T1000 (cell line): Measurements from ENCODE around the gene NCBP2.
"Not testable (repeated sequence)": the region's sequence is repeated elsewhere in the genome, so short reads cannot be mapped to it uniquely, and the experiment has no call there.

ENCODE experiments used
- DNase-seq: peaks from one replicate; lab custom pipeline; 2025; ENCODE audit warnings: mixed read lengths; lab: John Stamatoyannopoulos, UW

NCBP2 gene

DNA sequence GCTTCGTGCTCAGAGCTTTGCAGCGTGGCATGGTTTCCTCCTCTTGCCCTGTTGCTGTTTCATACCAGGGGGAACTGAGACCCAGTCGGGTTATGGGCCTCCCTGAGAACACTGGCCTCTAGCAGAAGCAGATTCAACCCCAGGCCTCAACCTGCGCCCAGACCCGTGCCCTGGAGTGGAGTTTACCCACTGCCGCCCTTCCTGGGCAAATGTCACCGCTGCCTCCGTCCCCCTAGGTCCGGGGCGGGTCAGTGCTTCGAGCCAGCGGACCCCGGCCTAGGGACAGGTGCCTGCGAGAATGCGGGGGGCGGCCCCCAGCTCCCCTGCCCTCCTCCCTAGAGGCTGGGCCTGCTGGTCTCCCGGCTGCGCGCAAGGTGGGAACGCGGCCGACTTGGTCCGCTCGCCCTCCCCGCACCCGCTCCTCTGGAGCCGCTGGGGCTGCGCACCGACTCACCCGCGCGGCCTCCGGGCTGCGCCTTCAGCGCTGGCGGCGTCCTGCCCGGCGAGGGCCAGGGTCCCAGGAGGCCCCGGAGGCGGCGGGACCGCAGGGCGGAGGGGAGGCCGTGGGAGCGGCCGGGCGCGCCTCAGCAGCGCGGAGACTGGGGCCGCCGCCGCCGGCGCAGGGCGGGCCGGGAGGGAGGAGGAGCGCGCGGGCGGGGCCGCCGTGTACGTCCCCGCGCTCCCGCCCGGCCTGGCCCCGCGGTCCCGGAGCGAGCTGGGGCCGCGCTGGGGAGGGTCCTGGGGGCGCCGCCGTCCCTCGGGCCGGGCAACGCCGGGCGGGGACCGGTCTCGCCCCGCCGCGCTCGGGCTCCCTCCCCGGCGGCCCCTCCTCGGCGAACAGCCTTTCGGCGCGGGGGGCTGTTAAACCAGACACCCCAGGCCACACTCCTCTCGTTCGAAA, 26.2 kb upstream of the NCBP2 start, which contains the start of gene PIGZ:
TSS of gene PIGZ (minus strand) at position 601 of the 901 bp plus-strand sequence. CDS start 16,802 bp downstream, outside the sequence.
- DNase-seq, result no peak

DNA sequence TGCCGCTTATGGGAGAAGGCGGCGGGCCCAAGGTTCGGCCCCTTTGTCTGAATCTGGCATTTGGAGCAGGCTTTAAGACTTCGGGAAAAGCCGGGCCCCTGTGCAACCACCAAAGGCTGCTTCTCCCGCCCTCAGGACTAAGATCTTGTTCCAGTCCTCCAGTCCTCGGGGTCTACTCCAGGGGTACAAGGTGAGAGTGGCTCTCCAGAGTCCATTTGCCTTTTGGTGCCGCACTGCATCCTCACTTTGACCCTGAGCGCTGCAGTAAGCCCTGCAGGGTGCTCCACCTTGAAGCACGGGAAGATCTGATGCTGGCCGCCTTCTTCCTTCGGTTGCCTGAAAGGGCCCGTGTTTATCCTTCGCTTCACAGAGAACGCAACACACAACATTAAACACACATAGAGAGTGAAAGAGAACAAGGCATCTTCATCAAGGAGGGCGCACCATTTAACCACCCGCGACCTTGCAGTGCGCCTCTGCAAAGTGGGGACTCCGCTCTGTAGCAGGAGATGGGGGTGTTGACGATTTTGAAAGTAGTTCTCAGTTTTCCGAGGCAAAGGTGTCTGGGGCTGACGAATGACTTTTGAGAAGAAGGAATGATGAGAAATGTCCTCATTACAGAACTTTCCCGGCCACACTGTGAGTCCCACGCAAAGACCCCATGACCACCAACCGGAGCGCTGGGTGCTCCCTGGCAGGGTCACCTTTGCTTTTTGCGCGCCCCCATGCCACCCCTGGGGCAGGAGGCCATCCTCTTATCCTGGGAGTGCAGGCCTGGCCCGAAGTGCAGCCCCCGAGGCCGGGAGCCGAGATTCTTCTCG, 25.3 kb upstream of the NCBP2 start:
- DNase-seq, result no peak

DNA sequence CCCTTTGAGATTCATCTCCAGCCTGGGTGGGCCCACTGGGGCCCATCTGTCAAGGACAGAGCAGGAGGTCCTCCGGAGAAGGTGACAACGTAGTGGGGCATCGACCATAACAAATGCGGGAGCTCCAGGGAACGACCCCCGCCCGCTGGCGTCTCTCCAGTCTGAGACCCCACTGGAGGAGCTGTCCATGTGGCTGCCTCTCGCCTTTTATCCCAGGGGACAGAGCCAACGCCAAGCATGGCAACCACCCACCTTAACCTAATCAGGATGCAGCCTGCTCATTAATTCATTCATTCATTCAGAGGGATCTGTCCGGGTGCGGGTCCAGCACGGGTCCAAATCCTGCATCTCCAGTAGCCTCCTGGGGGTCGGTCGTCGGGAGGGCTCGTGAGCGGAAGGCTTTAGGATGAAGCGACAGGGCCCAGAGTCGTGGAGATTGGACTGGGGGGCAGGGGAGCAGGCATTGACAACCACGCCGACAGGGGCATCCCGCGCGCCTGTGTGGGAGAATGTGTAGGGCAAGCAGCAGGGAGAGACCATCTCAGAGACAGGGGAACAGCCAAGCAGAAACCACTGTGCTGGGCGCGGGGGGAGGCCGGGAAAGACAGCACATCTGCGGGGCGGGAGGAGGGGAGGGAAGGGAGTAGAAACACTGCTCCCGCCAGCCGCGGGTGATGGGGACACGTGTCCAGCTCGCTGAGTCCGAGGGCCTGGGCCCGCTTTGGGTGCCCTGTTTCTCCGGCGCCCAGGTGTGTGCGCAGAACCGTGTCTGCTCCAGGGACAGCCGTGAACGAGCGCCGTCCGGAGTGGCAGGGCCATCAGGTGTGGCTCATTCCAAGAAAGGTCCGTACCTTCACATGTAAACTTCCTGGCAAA, 24.4 kb upstream of the NCBP2 start:
- no peak for DNase-seq

DNA sequence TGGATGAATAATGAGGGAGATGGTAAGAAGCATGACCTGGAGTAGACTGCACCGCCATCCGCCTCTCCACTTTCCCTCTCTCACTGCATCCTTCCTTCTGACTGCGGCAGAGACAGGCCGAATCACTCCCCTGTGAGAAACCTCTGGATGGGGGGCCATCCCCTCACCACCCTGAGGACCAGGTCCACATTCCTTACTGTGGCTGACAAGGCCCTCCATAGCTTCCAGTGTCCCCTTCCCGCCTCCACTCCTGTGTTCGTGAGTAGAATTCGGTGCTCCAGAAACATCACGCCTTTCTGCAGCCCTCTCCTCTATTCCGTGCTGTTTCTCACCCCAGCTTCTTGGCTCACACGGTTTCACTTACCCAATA, 23.5 kb upstream of the NCBP2 start:
- no peak for DNase-seq

DNA sequence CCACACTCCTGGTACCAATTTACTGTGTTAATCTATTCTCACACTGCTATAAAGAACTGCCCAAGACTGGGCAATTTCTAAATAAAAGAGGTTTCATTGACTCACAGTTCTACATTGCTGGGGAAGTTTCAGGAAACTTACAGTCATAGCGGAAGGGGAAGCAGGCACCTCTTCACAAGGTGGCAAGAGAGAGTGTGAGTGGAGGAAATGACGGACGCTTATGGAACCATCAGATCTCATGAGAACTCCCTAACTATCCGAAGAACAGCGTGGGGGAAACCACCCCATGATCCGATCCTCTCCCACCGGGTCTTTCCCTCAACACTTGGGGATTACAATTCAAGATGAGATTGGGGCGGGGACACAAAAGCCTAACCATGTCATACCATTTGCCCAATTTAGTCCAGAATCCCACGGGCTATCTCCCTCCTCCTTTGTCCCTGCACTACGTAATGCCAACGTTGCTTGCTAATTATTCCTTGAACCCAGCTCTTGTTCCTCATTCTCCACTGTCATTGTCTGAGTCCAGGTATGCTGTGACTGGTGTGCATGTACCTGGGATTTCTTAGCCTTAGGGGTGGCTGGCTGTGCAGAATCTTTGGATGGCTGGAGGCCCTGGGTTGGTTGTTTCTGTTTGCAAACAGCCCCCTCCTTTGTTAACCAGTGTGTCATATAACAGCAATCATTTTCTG, 22.9 kb upstream of the NCBP2 start:
- DNase-seq, result no peak

DNA sequence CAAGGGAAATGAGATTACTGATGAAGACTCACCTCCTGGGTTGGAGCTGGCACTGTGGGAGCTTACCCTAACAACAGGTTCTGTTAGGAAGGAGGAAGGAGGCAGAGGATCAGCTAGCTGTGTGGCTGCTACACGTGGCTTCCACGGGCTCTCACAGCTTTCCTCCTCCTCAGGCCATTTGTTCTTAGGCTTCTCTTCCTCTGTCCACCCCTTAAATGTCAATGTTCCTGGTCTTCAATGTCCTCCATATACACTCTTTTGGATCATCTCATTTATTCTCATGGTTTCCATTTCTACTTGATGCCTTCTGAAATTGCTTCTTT, 21.3 kb upstream of the NCBP2 start:
- no peak for DNase-seq

DNA sequence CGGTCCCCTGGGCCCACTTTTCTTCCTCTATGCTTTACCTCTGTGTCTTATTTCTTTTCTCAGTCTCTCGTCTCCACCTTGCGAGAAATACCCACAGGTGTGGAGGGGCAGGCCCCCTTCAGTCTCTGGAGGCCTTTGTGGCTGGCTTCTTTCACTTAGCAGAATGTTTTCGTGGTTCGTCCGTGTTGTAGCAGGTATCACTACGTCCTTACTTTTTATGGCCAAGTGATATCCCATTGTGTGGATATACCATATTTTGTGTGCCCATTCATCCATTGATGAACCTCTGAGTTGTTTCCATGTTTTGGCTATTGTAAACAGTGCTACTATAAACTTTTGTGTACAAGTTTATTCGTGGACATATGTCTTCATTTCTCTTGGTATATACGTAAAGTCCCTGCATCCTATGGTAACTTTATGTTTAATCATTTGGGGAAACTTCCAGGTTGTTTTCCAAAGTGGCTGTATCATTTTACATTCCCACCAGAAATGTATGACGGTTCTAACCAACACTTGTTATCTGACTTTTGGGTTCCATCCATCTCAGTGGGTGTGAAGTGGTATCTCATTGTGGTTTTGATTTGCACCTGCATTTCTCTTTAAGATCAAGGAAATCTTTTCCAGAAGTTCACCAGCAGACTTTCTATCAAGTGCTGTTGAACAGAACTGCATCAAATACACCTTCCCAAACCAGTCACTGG, 20.8 kb upstream of the NCBP2 start:
- DNase-seq, result no peak

DNA sequence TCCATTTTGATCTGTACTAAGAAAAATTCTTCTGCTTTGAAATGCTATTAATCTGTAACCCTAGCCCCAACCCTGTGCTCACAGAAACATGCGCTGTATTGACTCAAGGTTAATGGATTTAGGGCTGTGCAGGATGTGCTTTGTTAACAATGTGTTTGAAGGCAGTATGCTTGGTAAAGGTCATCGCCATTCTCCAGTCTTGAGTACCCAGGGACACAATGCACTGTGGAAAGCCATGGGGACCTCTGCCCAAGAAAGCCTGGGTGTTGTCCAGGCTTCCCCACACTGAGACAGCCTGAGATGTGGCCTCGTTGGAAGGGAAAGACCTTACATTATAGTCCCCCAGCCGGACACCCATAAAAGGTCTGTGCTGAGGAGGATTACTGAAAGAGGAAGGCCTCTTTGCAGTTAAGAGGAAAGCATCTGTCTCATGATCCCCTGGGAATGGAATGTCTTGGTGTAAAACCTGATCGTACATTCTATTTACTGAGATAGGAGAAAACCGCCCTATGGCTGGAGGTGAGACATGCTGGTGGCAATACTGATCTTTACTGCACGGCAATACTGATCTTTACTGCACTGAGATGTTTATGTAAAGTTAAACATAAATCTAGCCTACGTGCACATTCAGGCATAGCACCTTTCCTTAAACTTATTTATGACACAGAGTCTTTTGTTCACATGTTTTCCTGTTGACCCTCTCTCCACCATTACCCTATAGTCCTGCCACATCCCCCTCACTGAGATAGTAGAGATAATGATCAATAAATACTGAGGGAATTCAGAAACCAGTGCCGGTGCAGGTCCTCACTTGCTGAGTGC, 20.0 kb upstream of the NCBP2 start:
- DNase-seq, result no peak

DNA sequence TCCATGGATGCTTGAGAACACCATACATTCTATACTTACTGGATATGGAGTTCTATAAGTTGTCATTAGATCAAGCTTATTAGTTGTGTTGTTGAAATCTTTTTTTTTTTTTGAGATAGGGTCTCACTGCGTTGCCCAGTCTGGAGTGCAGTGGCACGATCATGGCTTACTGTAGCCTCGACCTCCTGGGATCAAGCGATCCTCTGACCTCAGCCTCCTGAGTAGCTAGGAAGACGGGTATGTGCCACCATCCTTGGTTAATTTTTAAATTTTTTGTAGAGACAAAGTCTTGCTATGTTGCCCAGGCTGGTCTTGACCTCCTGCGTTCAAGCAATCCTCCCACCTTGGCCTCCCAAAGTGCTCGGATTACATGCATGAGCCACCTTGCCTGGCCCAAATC, 12.5 kb upstream of the NCBP2 start:
- DNase-seq, result no peak

DNA sequence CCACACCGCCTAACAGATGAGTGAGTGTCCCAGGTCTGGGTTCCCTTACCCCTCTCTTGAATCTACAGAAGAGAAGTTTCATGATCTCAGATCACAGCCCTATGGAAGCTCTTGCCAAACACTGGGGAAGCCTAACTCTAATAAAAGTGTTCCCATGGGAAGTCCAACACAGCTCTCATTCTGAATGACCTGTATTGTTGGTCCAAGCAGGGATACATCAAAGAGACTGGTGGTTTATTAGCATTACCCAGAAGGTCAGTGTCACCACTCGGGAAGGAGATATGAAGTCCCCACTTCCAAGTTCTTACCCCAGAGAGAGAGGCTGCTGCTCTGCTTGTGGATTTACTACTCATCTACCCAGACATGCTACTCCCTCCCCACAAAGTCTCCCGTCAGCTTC, 9.0 kb upstream of the NCBP2 start:
- DNase-seq, result no peak

DNA sequence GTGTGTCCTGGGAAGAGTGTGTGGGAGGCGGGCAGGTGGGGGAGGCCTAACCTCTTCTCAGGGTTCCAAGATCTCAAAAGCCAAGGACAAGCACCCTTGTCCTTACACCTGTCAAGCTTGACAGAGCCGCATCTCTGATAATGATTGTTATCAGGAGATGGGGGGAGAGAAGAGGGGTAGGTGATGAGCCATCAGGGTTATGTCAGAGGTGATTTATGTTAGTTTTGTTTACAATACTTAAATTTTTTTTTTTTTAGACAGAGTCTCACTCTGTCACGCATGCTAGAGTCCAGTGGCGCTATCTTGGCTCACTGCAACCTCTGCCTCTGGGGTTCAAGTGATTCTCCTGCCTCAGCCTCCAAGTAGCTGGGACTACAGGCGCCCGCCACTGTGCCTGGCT, 7.4 kb upstream of the NCBP2 start:
- DNase-seq, result no peak

DNA sequence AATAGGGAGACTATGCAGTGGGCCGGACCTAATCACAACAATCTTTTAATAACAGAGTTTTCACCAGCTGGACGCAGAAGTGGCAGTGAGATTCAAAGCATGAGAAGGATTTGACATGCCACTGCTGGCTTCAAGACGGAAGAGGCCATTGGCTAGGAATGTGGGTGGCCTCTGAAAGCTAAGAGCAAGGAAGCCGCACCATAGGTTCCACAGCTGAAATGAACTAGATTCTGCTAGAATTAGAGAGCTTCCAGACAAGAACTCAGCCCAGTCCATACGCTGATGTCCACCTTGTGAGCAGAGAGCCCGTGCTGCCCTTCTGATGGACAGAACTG, 6.9 kb upstream of the NCBP2 start:
- no peak for DNase-seq

DNA sequence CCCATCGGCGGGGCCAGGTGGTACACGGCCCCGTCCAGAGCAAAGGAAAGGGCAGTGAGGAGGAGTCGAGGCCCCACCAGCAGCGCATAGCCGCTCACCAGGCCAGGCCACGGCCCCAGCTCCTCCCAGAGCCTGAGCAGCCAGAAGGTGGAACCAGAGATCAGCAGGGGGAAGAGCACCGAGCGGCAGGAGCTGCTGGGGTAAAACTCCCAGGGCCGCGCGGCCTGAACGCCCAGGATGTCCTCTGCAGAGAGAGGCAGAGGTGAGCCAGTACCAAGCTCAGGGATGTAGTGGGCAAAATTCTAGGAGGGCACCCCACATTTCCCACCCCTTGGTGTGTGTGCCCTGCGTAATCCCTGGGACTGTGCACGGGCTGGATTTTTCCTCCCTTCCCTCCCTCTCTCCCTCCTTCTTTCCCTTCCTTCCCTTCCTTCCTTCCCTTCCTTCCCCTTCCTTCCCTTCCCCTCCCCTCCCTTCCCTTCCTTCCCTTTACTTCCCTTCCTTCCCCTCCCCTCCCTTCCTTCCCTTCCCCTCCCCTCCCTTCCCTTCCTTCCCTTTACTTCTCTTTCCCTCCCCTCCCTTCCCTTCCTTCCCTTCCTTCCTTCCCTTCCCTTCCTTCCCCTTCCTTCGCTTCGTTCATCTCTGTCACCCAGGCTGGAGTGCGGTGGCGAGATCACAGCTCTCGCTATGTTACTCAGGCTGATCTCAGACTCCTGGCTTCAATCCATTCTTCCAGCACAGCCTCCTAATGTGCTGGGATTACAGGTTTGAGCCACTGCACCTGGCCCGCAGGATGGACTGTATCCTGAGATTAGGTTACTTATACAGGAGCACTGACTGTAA, 6.3 kb upstream of the NCBP2 start:
- DNase-seq, result no peak

DNA sequence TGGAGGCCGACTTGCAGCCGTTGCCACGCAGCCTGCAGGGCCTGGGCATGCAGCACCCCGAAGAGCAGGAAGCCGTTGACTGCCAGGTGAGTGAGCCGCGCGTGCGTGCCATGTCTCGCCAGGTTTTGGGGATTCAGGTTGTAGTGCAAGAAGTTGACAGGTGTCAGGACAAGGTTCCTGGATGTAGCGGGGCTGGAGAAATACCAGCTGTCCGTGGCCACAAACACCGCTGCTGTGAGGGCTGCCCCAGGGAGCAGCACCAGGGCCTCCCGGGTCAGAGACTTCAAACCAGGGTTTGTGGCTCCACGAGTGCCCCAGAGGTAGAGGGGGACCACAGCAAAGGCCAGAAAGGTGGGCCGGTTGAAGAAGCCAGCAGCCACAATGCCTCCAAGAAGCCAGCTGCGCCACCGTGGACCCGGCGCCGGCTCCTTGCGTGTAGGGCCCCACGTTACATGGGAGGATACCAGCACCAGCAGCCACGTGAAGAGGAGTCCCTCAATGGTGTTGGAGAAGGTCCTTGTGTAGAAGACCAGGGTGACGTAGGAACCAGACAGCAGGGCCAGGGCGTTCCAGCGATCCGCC, 5.6 kb upstream of the NCBP2 start:
- no peak for DNase-seq

DNA sequence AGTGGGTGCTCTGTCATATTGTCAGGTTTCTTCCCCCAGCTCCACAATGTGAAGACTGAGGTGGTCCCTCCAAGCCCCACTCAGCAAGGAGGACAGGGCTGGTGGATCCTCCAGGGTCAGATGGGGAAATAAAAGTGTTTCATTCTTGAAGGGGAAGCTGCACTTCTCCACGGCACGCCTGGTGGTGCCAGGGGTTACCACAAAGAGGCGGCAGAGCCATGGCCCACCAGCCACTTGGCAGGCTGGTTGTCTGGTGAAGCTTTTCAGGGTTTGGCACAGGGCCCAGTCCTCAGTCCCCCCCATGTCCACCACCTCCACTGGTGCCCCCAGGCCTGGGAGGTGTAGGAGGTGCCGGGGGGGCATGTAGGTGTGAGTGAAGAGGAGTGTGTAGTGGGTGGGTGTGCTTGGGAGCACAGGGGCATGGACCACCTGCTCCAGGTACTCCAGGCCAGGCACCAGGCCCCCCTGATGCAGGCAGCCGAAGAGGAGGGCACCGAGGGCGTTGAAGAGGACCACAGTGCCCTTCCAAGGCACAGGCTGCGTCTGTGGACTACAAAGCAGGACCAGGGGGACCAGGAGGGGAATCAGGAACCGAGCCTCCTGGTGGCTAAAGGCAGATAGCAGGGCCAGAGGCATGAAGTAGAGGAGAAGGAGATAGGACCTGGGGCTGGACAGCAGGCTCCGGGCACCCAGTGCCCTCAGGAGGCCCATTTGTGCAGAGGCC, 5.0 kb upstream of the NCBP2 start:
- no peak for DNase-seq

DNA sequence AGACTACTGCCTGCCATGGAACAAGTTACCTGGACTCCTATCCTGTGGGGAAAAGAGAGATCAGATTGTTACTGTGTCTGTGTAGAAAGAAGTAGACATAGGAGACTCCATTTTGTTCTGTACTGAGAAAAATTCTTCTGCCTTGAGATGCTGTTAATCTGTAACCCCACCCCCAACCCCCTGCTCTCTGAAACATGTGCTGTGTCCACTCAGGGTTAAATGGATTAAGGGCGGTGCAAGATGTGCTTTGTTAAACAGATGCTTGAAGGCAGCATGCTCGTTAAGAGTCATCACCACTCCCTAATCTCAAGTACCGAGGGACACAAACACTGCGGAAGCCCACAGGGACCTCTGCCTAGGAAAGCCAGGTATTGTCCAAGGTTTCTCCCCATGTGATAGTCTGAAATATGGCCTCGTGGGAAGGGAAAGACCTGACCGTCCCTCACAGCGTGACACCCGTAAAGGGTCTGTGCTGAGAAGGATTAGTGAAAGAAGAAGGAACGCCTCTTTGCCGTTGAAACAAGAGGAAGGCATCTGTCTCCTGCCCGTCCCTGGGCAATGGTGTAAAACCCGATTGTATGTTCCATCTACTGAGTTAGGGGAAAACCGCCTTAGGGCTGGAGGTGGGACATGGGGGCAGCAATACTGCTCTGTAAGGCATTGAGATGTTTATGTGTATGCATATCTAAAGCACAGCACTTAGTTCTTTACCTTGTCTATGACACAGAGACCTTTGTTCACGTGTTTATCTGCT, 1.9 kb upstream of the NCBP2 start:
- DNase-seq, result not testable (repeated sequence)

DNA sequence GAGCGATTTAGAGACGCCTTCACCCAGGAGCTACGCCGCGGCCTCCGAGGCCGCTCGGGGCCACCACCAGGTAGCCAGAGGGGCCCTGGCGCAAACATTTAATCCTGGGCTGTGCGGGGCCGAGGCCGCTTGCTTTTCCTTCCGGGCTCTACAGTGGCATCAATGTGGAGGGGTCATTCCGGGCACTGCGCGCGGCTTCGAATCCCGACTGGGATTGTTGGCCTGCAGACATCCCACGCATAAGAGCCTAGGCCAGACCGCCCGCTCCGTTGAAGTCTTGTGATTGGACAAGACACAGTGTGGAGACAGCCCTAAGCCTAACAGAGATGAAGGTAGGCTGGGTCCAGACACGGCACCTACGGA, 568 bp upstream of the NCBP2 start:
- DNase-seq, result no peak
